ENCODE data around the gene TOMM22.

The TOMM22 gene

GRCh38 chr22:38656256-38657044, 25.3 kb upstream of the TOMM22 start, which contains the start of the genes CBY1 and FAM227A:
TSS of gene CBY1 (plus strand) at chr22:38656638. CDS start at chr22:38668055, 11,417 bp downstream.
TSS of gene FAM227A (minus strand) at chr22:38656392. CDS start at chr22:38650168, 6,224 bp downstream.
- H3K27ac ChIP-seq: peak within 1 kb of the TSS; percentile 81 to 85
- H3K4me1 ChIP-seq: peaks cover 0 to 22% (median 14%) of the 10 kb centered on the region in 4 donors
- peaks cover 0 to 7% (median 6%) of the 10 kb centered on the region in 3 donors for H3K36me3 ChIP-seq
- intact Hi-C loops (cut with DNase I; ENCODE audit: low total_unique reads): no loop called here
- peak; percentile 86 to 88 for DNase-seq
- no peaks in the 10 kb centered on the region for H3K27me3 ChIP-seq
- peak within 1 kb of the TSS; percentile 76 to 78 for H3K4me3 ChIP-seq
- H3K9me3 ChIP-seq: no peaks in the 10 kb centered on the region
- TF ChIP-seq CTCF (IDR thresholded peaks at IDR 0.05): no peak

- Histone ChIP-seq H3K4me3 (peak overlapping the region; percentile 76 to 78), H3K27me3 (no peaks in the 10 kb centered on the region), H3K27ac (peak overlapping the region; percentile 81 to 85), H3K4me1 (peaks cover 0 to 22% (median 14%) of the 10 kb centered on the region in 4 donors), H3K36me3 (peaks cover 0 to 13% (median 6%) of the 10 kb centered on the region in 3 donors), H3K9me3 (no peaks in the 10 kb centered on the region)
- DNase-seq: no peak
- TF ChIP-seq CTCF (IDR thresholded peaks at IDR 0.05): no peak
- intact Hi-C loops (cut with DNase I; ENCODE audit: low total_unique reads): no loop called here
Measured at GRCh38 chr22:38657045-38657909, 24.5 kb upstream of the TOMM22 start.

GRCh38 chr22:38674888-38675287, 6.9 kb upstream of the TOMM22 start:
- no peaks in the 10 kb centered on the region for H3K27me3 ChIP-seq
- no peak for TF ChIP-seq CTCF (IDR thresholded peaks at IDR 0.05)
- H3K4me1 ChIP-seq: peaks cover 0 to 4% (median 2%) of the 10 kb centered on the region in 4 donors
- intact Hi-C loops (cut with DNase I; ENCODE audit: low total_unique reads): no loop called here
- H3K36me3 ChIP-seq: peaks cover 14 to 38% (median 29%) of the 10 kb centered on the region in 3 donors
- H3K27ac ChIP-seq: no peak overlapping the region
- H3K4me3 ChIP-seq: no peak overlapping the region
- peak in 1 of 2 donors; percentile 70 for DNase-seq
- no peaks in the 10 kb centered on the region for H3K9me3 ChIP-seq

- H3K36me3 ChIP-seq: peaks cover 12 to 33% (median 26%) of the 10 kb centered on the region in 3 donors
- no peak overlapping the region for H3K27ac ChIP-seq
- intact Hi-C loops (cut with DNase I; ENCODE audit: low total_unique reads): no loop called here
- no peak overlapping the region for H3K4me3 ChIP-seq
- peaks cover 0 to 4% (median 2%) of the 10 kb centered on the region in 4 donors for H3K4me1 ChIP-seq
- no peak for DNase-seq
- no peaks in the 10 kb centered on the region for H3K9me3 ChIP-seq
- TF ChIP-seq CTCF (IDR thresholded peaks at IDR 0.05): no peak
- H3K27me3 ChIP-seq: no peaks in the 10 kb centered on the region
Measured at GRCh38 chr22:38675833-38676232, 5.9 kb upstream of the TOMM22 start.

GRCh38 chr22:38684895-38685294, 3.1 kb downstream of the TOMM22 start:
- H3K36me3 ChIP-seq: peaks cover 48 to 68% (median 59%) of the 10 kb centered on the region in 3 donors
- no peak for DNase-seq
- H3K9me3 ChIP-seq: no peaks in the 10 kb centered on the region
- TF ChIP-seq CTCF (IDR thresholded peaks at IDR 0.05): no peak
- no peak overlapping the region for H3K4me3 ChIP-seq
- H3K27ac ChIP-seq: no peak overlapping the region
- intact Hi-C loops (cut with DNase I; ENCODE audit: low total_unique reads): no loop called here
- H3K4me1 ChIP-seq: peaks cover 0 to 18% (median 9%) of the 10 kb centered on the region in 4 donors
- H3K27me3 ChIP-seq: no peaks in the 10 kb centered on the region

All from tibial artery (tissue), 4 donors.